ENCODE measurements around the gene IRF5. TPM values are rescaled to one million over a fixed set of nuclear protein-coding genes. Genes with fewer than 3 reads are reported as not detected.
A peak's percentile ranks its signal among the peaks of the same experiment; 100 is the strongest.
"Not testable (repeated sequence)": the region's sequence is repeated elsewhere in the genome, so short reads cannot be mapped to it uniquely, and the experiment has no call there.

Gene IRF5
- total and polyA plus RNA-seq, 5 donors, result 1.6 to 4.6 (median 4.1) TPM

GRCh38 chr7:128906766-128907559 lies 30.8 kb upstream of the IRF5 start:
- 85% methylated on average over 19 of the region's 19 CpGs for WGBS
- DNase-seq, result peak in 2 of 3 donors; percentile 36 to 37
- H3K4me1 ChIP-seq (ENCODE audit: control insufficient read depth, insufficient read depth, low read length), result no peaks in the 10 kb centered on the region

GRCh38 chr7:128908750-128909624 lies 28.7 kb upstream of the IRF5 start:
- Histone ChIP-seq H3K4me1 (ENCODE audit: control insufficient read depth, insufficient read depth, low read length) (no peaks in the 10 kb centered on the region), H3K27me3 (ENCODE audit: control insufficient read depth, insufficient read depth) (no peaks in the 10 kb centered on the region), H3K4me3 (ENCODE audit: low read length) (no peak overlapping the region), H3K27ac (ENCODE audit: low read length) (no peak overlapping the region), H3K9me3 (ENCODE audit: control insufficient read depth, low read length) (no peaks in the 10 kb centered on the region)
- ATAC-seq (no peak), DNase-seq (peak in 1 of 3 donors; percentile 11)
- 89% methylated on average over 6 of the region's 6 CpGs for WGBS
- intact Hi-C loops (cut with DNase I), result loop anchor here in 1 of 4 donors (5.0 kb wide), 1 partner anchor 178 kb away; no protein-coding TSS in a partner anchor

More at GRCh38 chr7:128906766-128907559, 30.8 kb upstream of the IRF5 start:
- ATAC-seq, result no peak
- no peak overlapping the region for H3K4me3 ChIP-seq (ENCODE audit: low read length)
- no peak overlapping the region for H3K27ac ChIP-seq (ENCODE audit: low read length)
- no peaks in the 10 kb centered on the region for H3K9me3 ChIP-seq (ENCODE audit: control insufficient read depth, low read length)
- intact Hi-C loops (cut with DNase I), result loop anchor here in 1 of 4 donors (5.0 kb wide), 1 partner anchor 180 kb away; no protein-coding TSS in a partner anchor
- H3K27me3 ChIP-seq (ENCODE audit: control insufficient read depth, insufficient read depth), result no peaks in the 10 kb centered on the region

GRCh38 chr7:128909625-128910568 lies 27.8 kb upstream of the IRF5 start:
- DNase-seq (peak; percentile 34 to 69 (median 54)), ATAC-seq (peak; percentile 8 to 27)
- peak overlapping the region; percentile 27 for H3K4me3 ChIP-seq (ENCODE audit: low read length)
- H3K4me1 ChIP-seq (ENCODE audit: control insufficient read depth, insufficient read depth, low read length), result no peaks in the 10 kb centered on the region
- H3K27ac ChIP-seq (ENCODE audit: low read length), result no peak overlapping the region
- H3K9me3 ChIP-seq (ENCODE audit: control insufficient read depth, low read length), result no peaks in the 10 kb centered on the region
- H3K27me3 ChIP-seq (ENCODE audit: control insufficient read depth, insufficient read depth), result no peaks in the 10 kb centered on the region
- 12% methylated on average over 42 of the region's 42 CpGs for WGBS
- intact Hi-C loops (cut with DNase I), result loop anchor here in 2 of 4 donors (5.0 to 10.0 kb wide), 2 partner anchors 175 to 177 kb away; no protein-coding TSS in a partner anchor

GRCh38 chr7:128910569-128910945 lies 27.2 kb upstream of the IRF5 start, which contains the start of gene KCP:
Gene KCP (minus strand): TSS chr7:128910709. CDS start chr7:128910676, 33 bp downstream.
- Histone ChIP-seq H3K9me3 (ENCODE audit: control insufficient read depth, low read length) (no peaks in the 10 kb centered on the region), H3K27ac (ENCODE audit: low read length) (no peak within 1 kb of the TSS), H3K4me3 (ENCODE audit: low read length) (peak within 1 kb of the TSS; percentile 27), H3K27me3 (ENCODE audit: control insufficient read depth, insufficient read depth) (no peaks in the 10 kb centered on the region), H3K4me1 (ENCODE audit: control insufficient read depth, insufficient read depth, low read length) (no peaks in the 10 kb centered on the region)
- ATAC-seq (peak in 1 of 2 donors; percentile 3), DNase-seq (peak in 1 of 3 donors; percentile 45)
- intact Hi-C loops (cut with DNase I), result loop anchor here in 1 of 4 donors (10.0 kb wide), 1 partner anchor 174 kb away; no protein-coding TSS in a partner anchor
- WGBS, result 19% methylated on average over 34 of the region's 34 CpGs

- 53% methylated on average over 8 of the region's 8 CpGs for WGBS
- intact Hi-C loops (cut with DNase I), result loop anchor here in 1 of 4 donors (10.0 kb wide), 1 partner anchor 173 kb away; no protein-coding TSS in a partner anchor
- H3K4me3 ChIP-seq (ENCODE audit: low read length), result no peak overlapping the region
- DNase-seq (peak in 2 of 3 donors; percentile 58 to 69), ATAC-seq (peak; percentile 28 to 32)
- no peaks in the 10 kb centered on the region for H3K4me1 ChIP-seq (ENCODE audit: control insufficient read depth, insufficient read depth, low read length)
- no peaks in the 10 kb centered on the region for H3K9me3 ChIP-seq (ENCODE audit: control insufficient read depth, low read length)
- no peak overlapping the region for H3K27ac ChIP-seq (ENCODE audit: low read length)
- no peaks in the 10 kb centered on the region for H3K27me3 ChIP-seq (ENCODE audit: control insufficient read depth, insufficient read depth)
Observed at GRCh38 chr7:128911423-128912031, 26.2 kb upstream of the IRF5 start.

GRCh38 chr7:128912281-128912680 lies 25.4 kb upstream of the IRF5 start:
- intact Hi-C loops (cut with DNase I), result loop anchor here in 1 of 4 donors (10.0 kb wide), 1 partner anchor 173 kb away; no protein-coding TSS in a partner anchor
- Histone ChIP-seq H3K4me3 (ENCODE audit: low read length) (no peak overlapping the region), H3K27me3 (ENCODE audit: control insufficient read depth, insufficient read depth) (no peaks in the 10 kb centered on the region), H3K4me1 (ENCODE audit: control insufficient read depth, insufficient read depth, low read length) (no peaks in the 10 kb centered on the region), H3K27ac (ENCODE audit: low read length) (no peak overlapping the region), H3K9me3 (ENCODE audit: control insufficient read depth, low read length) (no peaks in the 10 kb centered on the region)
- ATAC-seq, result no peak
- WGBS, result 74% methylated on average over 3 of the region's 3 CpGs
- peak in 1 of 3 donors; percentile 1 for DNase-seq

GRCh38 chr7:128912709-128913495 lies 24.8 kb upstream of the IRF5 start:
- WGBS, result 87% methylated on average over 11 of the region's 20 CpGs
- H3K4me3 ChIP-seq (ENCODE audit: low read length); H3K27me3 ChIP-seq (ENCODE audit: control insufficient read depth, insufficient read depth); H3K27ac ChIP-seq (ENCODE audit: low read length); H3K4me1 ChIP-seq (ENCODE audit: control insufficient read depth, insufficient read depth, low read length); H3K9me3 ChIP-seq (ENCODE audit: control insufficient read depth, low read length): not testable (repeated sequence)
- peak in 1 of 3 donors; percentile 6 for DNase-seq
- ATAC-seq, result peak in 1 of 2 donors; percentile 13
- intact Hi-C loops (cut with DNase I), result loop anchor here in 1 of 4 donors (10.0 kb wide), 1 partner anchor 172 kb away; no protein-coding TSS in a partner anchor

GRCh38 chr7:128913870-128914565 lies 23.7 kb upstream of the IRF5 start:
- 85% methylated on average over 10 of the region's 10 CpGs for WGBS
- intact Hi-C loops (cut with DNase I), result loop anchor here in 1 of 4 donors (10.0 kb wide), 1 partner anchor 171 kb away; no protein-coding TSS in a partner anchor
- Histone ChIP-seq H3K4me3 (ENCODE audit: low read length) (no peak overlapping the region), H3K27me3 (ENCODE audit: control insufficient read depth, insufficient read depth) (no peaks in the 10 kb centered on the region), H3K4me1 (ENCODE audit: control insufficient read depth, insufficient read depth, low read length) (no peaks in the 10 kb centered on the region), H3K9me3 (ENCODE audit: control insufficient read depth, low read length) (no peaks in the 10 kb centered on the region), H3K27ac (ENCODE audit: low read length) (no peak overlapping the region)
- DNase-seq, result peak in 1 of 3 donors; percentile 17
- no peak for ATAC-seq
